ENCODE data around the gene MYL11. TPM values are rescaled to one million over a fixed set of nuclear protein-coding genes. Genes with fewer than 3 reads are reported as not detected.

Gene MYL11
- total RNA-seq, 2 donors from 2014 or later: 3.5 to 23.5 TPM

GRCh38 chr16:30380072-30380802, 5.6 kb downstream of the MYL11 start:
- Histone ChIP-seq H3K36me3 (no peaks in the 10 kb centered on the region), H3K4me1 (replicated peaks) (peaks cover 3% of the 10 kb centered on the region), H3K27ac (no peak overlapping the region), H3K4me3 (no peak overlapping the region), H3K9me3 (no peaks in the 10 kb centered on the region), H3K27me3 (replicated peaks; ENCODE audit: insufficient read depth) (no peaks in the 10 kb centered on the region)
- WGBS: 94% methylated on average over 4 of the region's 4 CpGs
- DNase-seq (ENCODE audit: low spot score): no peak
- TF ChIP-seq POLR2A (IDR thresholded peaks at IDR 0.05): no peak
- no peak for TF ChIP-seq CTCF (IDR thresholded peaks at IDR 0.05)
- no peak for TF ChIP-seq POLR2AphosphoS5 (IDR thresholded peaks at IDR 0.05)
- intact Hi-C loops (cut with DNase I): no loop called here

GRCh38 chr16:30380803-30381208, 6.2 kb downstream of the MYL11 start:
- no peak overlapping the region for H3K27ac ChIP-seq
- intact Hi-C loops (cut with DNase I): no loop called here
- no peaks in the 10 kb centered on the region for H3K27me3 ChIP-seq (replicated peaks; ENCODE audit: insufficient read depth)
- no peaks in the 10 kb centered on the region for H3K36me3 ChIP-seq
- peaks cover 3% of the 10 kb centered on the region for H3K4me1 ChIP-seq (replicated peaks)
- DNase-seq (ENCODE audit: low spot score): no peak
- no peak overlapping the region for H3K4me3 ChIP-seq
- WGBS: 84% methylated on average over 6 of the region's 6 CpGs
- no peak for TF ChIP-seq POLR2A (IDR thresholded peaks at IDR 0.05)
- no peak for TF ChIP-seq POLR2AphosphoS5 (IDR thresholded peaks at IDR 0.05)
- no peak for TF ChIP-seq CTCF (IDR thresholded peaks at IDR 0.05)
- H3K9me3 ChIP-seq: no peaks in the 10 kb centered on the region

GRCh38 chr16:30381291-30382041, 6.9 kb downstream of the MYL11 start:
- H3K27ac ChIP-seq: no peak overlapping the region
- TF ChIP-seq POLR2A (IDR thresholded peaks at IDR 0.05): no peak
- TF ChIP-seq CTCF (IDR thresholded peaks at IDR 0.05): no peak
- no peak for TF ChIP-seq POLR2AphosphoS5 (IDR thresholded peaks at IDR 0.05)
- DNase-seq (ENCODE audit: low spot score): no peak
- no peaks in the 10 kb centered on the region for H3K27me3 ChIP-seq (replicated peaks; ENCODE audit: insufficient read depth)
- H3K36me3 ChIP-seq: no peaks in the 10 kb centered on the region
- H3K4me3 ChIP-seq: no peak overlapping the region
- WGBS: 84% methylated on average over 11 of the region's 13 CpGs
- intact Hi-C loops (cut with DNase I): no loop called here
- H3K4me1 ChIP-seq (replicated peaks): peaks cover 3% of the 10 kb centered on the region
- no peaks in the 10 kb centered on the region for H3K9me3 ChIP-seq

- no peaks in the 10 kb centered on the region for H3K27me3 ChIP-seq (replicated peaks; ENCODE audit: insufficient read depth)
- TF ChIP-seq POLR2AphosphoS5 (IDR thresholded peaks at IDR 0.05): no peak
- no peak for TF ChIP-seq CTCF (IDR thresholded peaks at IDR 0.05)
- TF ChIP-seq POLR2A (IDR thresholded peaks at IDR 0.05): no peak
- DNase-seq (ENCODE audit: low spot score): no peak
- H3K4me3 ChIP-seq: no peak within 1 kb of the TSS
- H3K36me3 ChIP-seq: no peaks in the 10 kb centered on the region
- no peak within 1 kb of the TSS for H3K27ac ChIP-seq
- WGBS: 55% methylated on average over 12 of the region's 12 CpGs
- intact Hi-C loops (cut with DNase I): no loop called here
- no peaks in the 10 kb centered on the region for H3K9me3 ChIP-seq
- peaks cover 3% of the 10 kb centered on the region for H3K4me1 ChIP-seq (replicated peaks)
These were observed 7.7 kb downstream of the MYL11 start, which contains the start of gene SEPTIN1 for GRCh38 chr16:30382111-30382881. Gene SEPTIN1 (minus strand): TSS chr16:30382561. CDS start chr16:30382542, 19 bp downstream.

Data from prostate gland (tissue), 2 donors.